HG02870 (cell line): Measurements from ENCODE around the gene CDX2.

Experiments used
- ATAC-seq: cut with Tn5 transposase; IDR thresholded peaks from one replicate; pipeline ENCODE4 v1.9.1; 2021; ENCODE audit warnings: mild to moderate bottlenecking, moderate library complexity; ENCODE audit not compliant: unreplicated experiment

The CDX2 gene

GRCh38 chr13:27933118-27933517 lies 36.0 kb downstream of the CDX2 start:
- no peak for ATAC-seq

- no peak for ATAC-seq
Measured at GRCh38 chr13:27929868-27930267, 39.2 kb downstream of the CDX2 start.

- no peak for ATAC-seq
Measured at GRCh38 chr13:27928805-27929753, 40.0 kb downstream of the CDX2 start.

GRCh38 chr13:27928353-27928804 lies 40.7 kb downstream of the CDX2 start:
- no peak for ATAC-seq

GRCh38 chr13:27927444-27928352 lies 41.4 kb downstream of the CDX2 start:
- no peak for ATAC-seq

GRCh38 chr13:27926644-27927434 lies 42.3 kb downstream of the CDX2 start:
- no peak for ATAC-seq

- ATAC-seq, result no peak
Measured at GRCh38 chr13:27925220-27925991, 43.7 kb downstream of the CDX2 start.

GRCh38 chr13:27924529-27925141 lies 44.5 kb downstream of the CDX2 start:
- no peak for ATAC-seq

GRCh38 chr13:27923794-27924528 lies 45.2 kb downstream of the CDX2 start:
- ATAC-seq, result no peak

- no peak for ATAC-seq
Measured at GRCh38 chr13:27922883-27923612, 46.1 kb downstream of the CDX2 start.

- ATAC-seq, result no peak
Measured at GRCh38 chr13:27921961-27922882, 46.9 kb downstream of the CDX2 start.

- no peak for ATAC-seq
Measured at GRCh38 chr13:27921421-27921960, 47.6 kb downstream of the CDX2 start.

GRCh38 chr13:27920677-27921420 lies 48.3 kb downstream of the CDX2 start:
- no peak for ATAC-seq

- ATAC-seq, result no peak
Measured at GRCh38 chr13:27919934-27920676, 49.0 kb downstream of the CDX2 start, which contains the start of gene PDX1. PDX1 (plus strand) TSS chr13:27920000; CDS start chr13:27920139, 139 bp downstream.

GRCh38 chr13:27919659-27919933 lies 49.5 kb downstream of the CDX2 start:
- no peak for ATAC-seq
